ENCODE measurements around the gene EHD3. TPM values are rescaled to one million over a fixed set of nuclear protein-coding genes. Genes with fewer than 3 reads are reported as not detected.

EHD3 gene
- total and polyA plus RNA-seq, 2 of the 8 experiments (the other 6 are each of a cell fraction or from before 2014, with no cell fraction given): 9.3 to 12.0 TPM

DNA sequence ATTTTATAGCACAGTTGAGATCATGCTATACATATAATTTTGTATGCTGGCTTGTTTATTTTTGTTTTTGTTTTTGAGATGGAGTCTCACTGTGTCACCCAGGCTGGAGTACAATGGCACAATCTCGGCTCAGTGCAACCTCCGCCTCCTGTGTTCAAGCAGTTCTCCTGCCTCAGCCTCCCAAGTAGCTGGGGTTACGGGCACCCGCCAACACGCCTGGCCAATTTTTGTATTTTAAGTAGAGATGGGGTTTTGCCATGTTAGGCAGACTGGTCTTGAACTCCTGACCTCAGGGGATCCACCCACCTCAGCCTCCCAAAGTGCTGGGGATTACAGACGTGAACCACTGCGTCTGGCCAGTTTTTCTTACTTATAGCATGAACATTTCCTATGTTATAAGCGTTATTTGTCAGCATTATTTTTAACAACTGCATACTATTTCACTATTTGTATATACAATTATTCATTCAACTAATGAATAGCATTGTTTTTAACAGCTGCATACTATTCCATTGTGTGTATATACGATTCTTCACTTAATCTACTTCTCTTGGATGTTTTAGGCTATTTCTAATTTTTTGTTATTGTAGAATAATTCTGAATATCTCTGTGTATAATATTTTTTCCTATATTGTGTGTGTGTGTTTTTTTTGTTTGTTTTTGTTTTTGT lies 3.5 kb downstream of the EHD3 start:
- Histone ChIP-seq H3K79me2 (ENCODE audit: control insufficient read depth in 1 of 2, insufficient read depth in 2 of 2, low read length in 2 of 2) (no peaks in the 10 kb centered on the region), H4K91ac (replicated peaks; ENCODE audit: insufficient read length, low read length) (no peak overlapping the region), H3K9ac (replicated peaks in 1 of 4; ENCODE audit: extremely low read depth in 1 of 4, low read depth in 3 of 4, low read length in 3 of 4) (no peak overlapping the region), H3K14ac (ENCODE audit: insufficient read length) (no peak overlapping the region), H2BK12ac (ENCODE audit: low read depth, low read length) (no peak overlapping the region), H4K8ac (ENCODE audit: extremely low read depth, insufficient read depth, low read length) (no peak overlapping the region), H3K56ac (replicated peaks; ENCODE audit: insufficient read length, low read depth, low read length) (no peak overlapping the region), H3K4ac (replicated peaks; ENCODE audit: insufficient read length, low read depth, low read length) (no peak overlapping the region), H2BK20ac (ENCODE audit: low read length) (no peak overlapping the region), H3K27me3 (replicated peaks in 1 of 4; ENCODE audit: control insufficient read depth in 3 of 4, extremely low read depth in 1 of 4, insufficient read depth in 3 of 4, low read length in 3 of 4) (peaks cover 0 to 8% (median 5%) of the 10 kb centered on the region in 4 experiments; a peak in 4 of 7 replicates), H4K5ac (ENCODE audit: insufficient read length, low read depth, low read length) (no peak overlapping the region), H3K9me3 (ENCODE audit: insufficient read depth in 2 of 2, low read depth in 1 of 2, low read length in 1 of 2) (no peaks in the 10 kb centered on the region), H3K4me2 (ENCODE audit: insufficient read depth in 1 of 2, low read depth in 2 of 2, low read length in 2 of 2) (no peak overlapping the region), H2BK5ac (ENCODE audit: low read depth, low read length) (no peak overlapping the region), H3K4me3 (ENCODE audit: extremely low read depth in 1 of 4, insufficient read depth in 2 of 4, low read depth in 3 of 4, low read length in 4 of 4) (no peak overlapping the region), H3K79me1 (ENCODE audit: low read depth, low read length) (no peaks in the 10 kb centered on the region), H2BK120ac (replicated peaks; ENCODE audit: low read depth, low read length) (no peak overlapping the region), H4K20me1 (replicated peaks in 1 of 2; ENCODE audit: control insufficient read depth in 1 of 2, insufficient read depth in 2 of 2, low read length in 2 of 2) (peaks cover 0 to 1% of the 10 kb centered on the region in 2 experiments), H3K27ac (ENCODE audit: low read depth, low read length) (no peak overlapping the region), H3K4me1 (replicated peaks in 1 of 4; ENCODE audit: control insufficient read depth in 3 of 4, insufficient read depth in 4 of 4, low read length in 3 of 4) (peaks cover 4 to 6% (median 4%) of the 10 kb centered on the region in 4 experiments; a peak in 5 of 7 replicates), H2AFZ (ENCODE audit: low read length) (no peak overlapping the region), H2BK15ac (ENCODE audit: low read length) (no peak overlapping the region), H3K23me2 (ENCODE audit: low read depth, low read length) (peaks cover 5% of the 10 kb centered on the region; the same call in 1 of the 2 replicates), H3K18ac (ENCODE audit: extremely low read depth, low read length) (no peak overlapping the region), H3K36me3 (ENCODE audit: control insufficient read depth in 2 of 4, insufficient read depth in 4 of 4, low read length in 3 of 4) (no peaks in the 10 kb centered on the region), H3K23ac (ENCODE audit: insufficient read length) (no peak overlapping the region), H2AK5ac (ENCODE audit: low read depth, low read length) (no peak overlapping the region)
- no peak for FAIRE-seq
- TF ChIP-seq RFX5 (IDR thresholded peaks at IDR 0.05; ENCODE audit: borderline replicate concordance, low read depth, low read length): no peak
- TF ChIP-seq CREB1 (IDR thresholded peaks at IDR 0.05): no peak
- no peak for TF ChIP-seq SP4 (IDR thresholded peaks at IDR 0.05; ENCODE audit: low read length)
- no peak for TF ChIP-seq SAP30 (IDR thresholded peaks at IDR 0.05; ENCODE audit: insufficient read depth, insufficient replicate concordance, low read length)
- TF ChIP-seq SP1 (IDR thresholded peaks at IDR 0.05; ENCODE audit: low read depth, low read length): no peak
- TF ChIP-seq POU5F1 (IDR thresholded peaks at IDR 0.05; ENCODE audit: low read depth, low read length): no peak
- no peak for TF ChIP-seq USF2 (IDR thresholded peaks at IDR 0.05; ENCODE audit: low read length)
- 94% methylated on average over 9 of the region's 9 CpGs; no CpG with 5 or more reads in 1 of the 2 experiments for whole genome bisulfite sequencing, 2 experiments (ENCODE audit: extremely low coverage in 1 of 2, insufficient coverage in 1 of 2, insufficient read length in 1 of 2, insufficient replicate concordance in 2 of 2, low coverage in 1 of 2, low lambda C conversion rate in 2 of 2, missing lambda C conversion rate in 1 of 2)
- ChIA-PET CTCF (ENCODE audit: partially characterized antibody) (interaction anchor here (1.0 to 1.3 kb wide), 4 partner anchors 96 to 525 kb away, joined by 3 to 6 read pairs (median 4); partner anchors contain the start of gene GALNT14), POLR2A (ENCODE audit: partially characterized antibody) (no interaction called here)
- DNase-seq (ENCODE audit: low read depth in 1 of 2, low spot score in 2 of 2): no peak

All from H1 (cell line).